Spleen (tissue), 11 donors: ENCODE data around the gene APEH. TPM values are rescaled to one million over a fixed set of nuclear protein-coding genes. Genes with fewer than 3 reads are reported as not detected.
A peak's percentile ranks its signal among the peaks of the same experiment; 100 is the strongest.

Experiments used
- DNase-seq: peaks from one replicate; pipeline ENCODE4 v3.0.0-alpha.2; 2020
- H3K27ac ChIP-seq, 8 donors: fragments of 200-600 bp; sonication (generic) in 7 of 8; 1 replicate in 4 of 8; 2 replicates in 4 of 8; pipeline versions ENCODE4 v1.5.0 to v1.8.0; 2016 to 2021; ENCODE audit warnings: inconsistent platforms in 4 of 8, mild to moderate bottlenecking in 4 of 8, moderate library complexity in 1 of 8
- H3K27me3 ChIP-seq, 7 donors: fragments of 200-600 bp; sonication (generic) in 6 of 7; replicated peaks in 1 of 7; 1 replicate in 4 of 7; 2 replicates in 3 of 7; pipeline versions ENCODE4 v1.5.0 to v1.8.0; 2016 to 2021; ENCODE audit warnings: inconsistent platforms in 3 of 7, mild to moderate bottlenecking in 1 of 7
- H3K36me3 ChIP-seq, 6 donors: fragments of 200-600 bp; sonication (generic) in 5 of 6; 1 replicate in 4 of 6; 2 replicates in 2 of 6; pipeline versions ENCODE4 v1.5.0 to v1.8.0; 2016 to 2021; ENCODE audit warnings: inconsistent platforms in 2 of 6
- H3K4me1 ChIP-seq, 6 donors: fragments of 200-600 bp; sonication (generic) in 5 of 6; 1 replicate in 3 of 6; 2 replicates in 3 of 6; pipeline versions ENCODE4 v1.5.0 to v1.8.0; 2016 to 2021; ENCODE audit warnings: inconsistent platforms in 3 of 6
- H3K4me3 ChIP-seq, 8 donors: fragments of 200-600 bp; sonication (generic) in 7 of 8; 1 replicate in 4 of 8; 2 replicates in 4 of 8; pipeline versions ENCODE4 v1.5.0 to v1.8.0; 2016 to 2021; ENCODE audit warnings: inconsistent platforms in 4 of 8, mild to moderate bottlenecking in 4 of 8, moderate library complexity in 2 of 8
- H3K9me3 ChIP-seq, 8 donors: fragments of 200-600 bp; sonication (generic) in 7 of 8; 1 replicate in 4 of 8; 2 replicates in 4 of 8; pipeline versions ENCODE4 v1.5.0 to v1.8.0; 2016 to 2021; ENCODE audit warnings: inconsistent platforms in 4 of 8
- POLR2A ChIP-seq, 3 donors: fragments of 450-650 bp; IDR thresholded peaks; one replicate each; pipeline ENCODE4 v1.5.1; 2017; ENCODE audit warnings: antibody characterized with exemption in 3 of 3, mild to moderate bottlenecking in 1 of 3
- POLR2AphosphoS5 ChIP-seq, 3 donors: sonication (generic); formaldehyde crosslinking; IDR thresholded peaks; one replicate each; pipeline ENCODE4 v1.5.1; 2017; ENCODE audit warnings: antibody characterized with exemption in 3 of 3
- WGBS, 5 donors: extraction: QIAGEN DNeasy Blood & Tissue Kit in 3 of 5; methylation state at CpG; one replicate each; pipeline versions ENCODE4 v1.1.5 to v1.1.7; 2013 to 2018; 5-methylcytosine and 5-hydroxymethylcytosine counted together
- intact Hi-C: fragments of 100-400 bp; cut with DNase I; formaldehyde crosslinking; loops from one replicate; pipeline ENCODE4 v1.15.0; 2023; ENCODE audit warnings: low total_unique reads
- polyA plus RNA-seq, 3 donors: library from polyadenylated mRNA; stranded (reverse); fragments of 200-250 nt; gene quantifications; one replicate each; pipeline ENCODE4 v1.2.1, GENCODE V29; 2013
- total RNA-seq, 7 donors: library from RNA; depleted of rRNA in 3 of 7; stranded (reverse); fragments of >200 nt in 3 of 7; fragmentation: NEBNext Ultra II Directional in 4 of 7; extraction: Animal tissue kit (Norgen Biotek cat#: 25700) in 4 of 7; gene quantifications; one replicate each; pipeline versions ENCODE4 v1.1.0 to v1.2.1, GENCODE V29; 2016 to 2021
- TF ChIP-seq, protein P1 (sequence below), 11 experiments: fragments of 200-600 bp in 7 of 11; fragments of 450-650 bp in 4 of 11; sonication (generic) in 4 of 11; IDR thresholded peaks in 8 of 11; conservative IDR thresholded peaks in 3 of 11; 1 replicate in 7 of 11; 2 replicates in 4 of 11; pipeline versions ENCODE4 v1.4.0 to v1.8.0; 2016 to 2021; ENCODE audit warnings: antibody characterized with exemption in 11 of 11, inconsistent platforms in 4 of 11, mild to moderate bottlenecking in 1 of 11
- donor health status: healthy with polysubstance abuse.
- donor health status: DM: no; HTN: no; CAD: no; lungs with moderate emphysema.
- donor health status: DM: no; HTN: no; CAD: no.
- donor health status: Bipolar disorder and iron deficiency.
- donor health status: healthy.
- donor health status: DM: no; HTN: no; CAD: no.
- donor health status: DM: yes; HTN: yes; CAD: no.

APEH gene
- total and polyA plus RNA-seq, 10 donors, result 29.6 to 89.5 (median 66.2) TPM

GRCh38 chr3:49703956-49704355 lies 29.8 kb downstream of the APEH start:
- TF ChIP-seq POLR2AphosphoS5 (IDR thresholded peaks at IDR 0.05) (no peak), POLR2A (IDR thresholded peaks at IDR 0.05) (no peak)
- TF ChIP-seq, protein P1, sequence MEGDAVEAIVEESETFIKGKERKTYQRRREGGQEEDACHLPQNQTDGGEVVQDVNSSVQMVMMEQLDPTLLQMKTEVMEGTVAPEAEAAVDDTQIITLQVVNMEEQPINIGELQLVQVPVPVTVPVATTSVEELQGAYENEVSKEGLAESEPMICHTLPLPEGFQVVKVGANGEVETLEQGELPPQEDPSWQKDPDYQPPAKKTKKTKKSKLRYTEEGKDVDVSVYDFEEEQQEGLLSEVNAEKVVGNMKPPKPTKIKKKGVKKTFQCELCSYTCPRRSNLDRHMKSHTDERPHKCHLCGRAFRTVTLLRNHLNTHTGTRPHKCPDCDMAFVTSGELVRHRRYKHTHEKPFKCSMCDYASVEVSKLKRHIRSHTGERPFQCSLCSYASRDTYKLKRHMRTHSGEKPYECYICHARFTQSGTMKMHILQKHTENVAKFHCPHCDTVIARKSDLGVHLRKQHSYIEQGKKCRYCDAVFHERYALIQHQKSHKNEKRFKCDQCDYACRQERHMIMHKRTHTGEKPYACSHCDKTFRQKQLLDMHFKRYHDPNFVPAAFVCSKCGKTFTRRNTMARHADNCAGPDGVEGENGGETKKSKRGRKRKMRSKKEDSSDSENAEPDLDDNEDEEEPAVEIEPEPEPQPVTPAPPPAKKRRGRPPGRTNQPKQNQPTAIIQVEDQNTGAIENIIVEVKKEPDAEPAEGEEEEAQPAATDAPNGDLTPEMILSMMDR (IDR thresholded peaks at IDR 0.05 in 8 of 11, conservative IDR thresholded peaks at IDR 0.05 in 3 of 11), result no peak
- H3K36me3 ChIP-seq, result peaks cover 0 to 98% (median 66%) of the 10 kb centered on the region in 6 donors
- peaks cover 0 to 38% (median 9%) of the 10 kb centered on the region in 6 donors for H3K4me1 ChIP-seq
- no peaks in the 10 kb centered on the region for H3K9me3 ChIP-seq
- H3K27me3 ChIP-seq, result no peaks in the 10 kb centered on the region
- DNase-seq, result no peak
- WGBS, 5 donors, result 86 to 94% (median 92%) methylated on average over 7 of the region's 7 CpGs
- no peak overlapping the region for H3K4me3 ChIP-seq
- intact Hi-C loops, result loop anchor here (5.0 kb wide), 1 partner anchor 138 kb away; no protein-coding TSS in a partner anchor
- peak overlapping the region in 2 of 8 donors; percentile 31 to 46 for H3K27ac ChIP-seq

DNA sequence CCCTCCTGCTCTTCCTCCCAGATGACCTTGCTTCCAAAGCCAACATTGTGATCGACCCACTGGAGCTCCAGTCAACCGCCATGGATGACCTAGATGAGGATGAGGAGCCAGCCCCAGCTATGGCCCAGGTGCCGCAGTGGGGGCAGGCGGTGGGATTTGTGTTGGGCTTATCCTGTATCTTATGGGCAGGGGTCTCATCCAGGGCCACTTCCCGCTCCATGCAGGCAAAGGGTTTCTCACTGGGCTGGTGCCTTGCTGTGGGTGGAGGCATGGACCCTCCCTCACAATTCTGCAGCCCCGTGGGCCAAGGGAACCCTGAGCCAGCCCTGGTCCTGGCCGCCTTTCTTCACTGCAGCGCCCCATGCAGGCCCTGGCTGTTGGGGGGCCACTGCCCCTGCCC lies 30.5 kb downstream of the APEH start:
- H3K9me3 ChIP-seq, result no peaks in the 10 kb centered on the region
- no peak for DNase-seq
- peaks cover 0 to 94% (median 60%) of the 10 kb centered on the region in 6 donors for H3K36me3 ChIP-seq
- WGBS, 5 donors, result 88 to 100% (median 92%) methylated on average over 1 to 8 of the region's 8 CpGs
- no peaks in the 10 kb centered on the region for H3K27me3 ChIP-seq
- intact Hi-C loops, result loop anchor here (5.0 kb wide), 1 partner anchor 138 kb away; no protein-coding TSS in a partner anchor
- H3K27ac ChIP-seq, result peak overlapping the region in 1 of 8 donors; percentile 25
- peaks cover 0 to 38% (median 9%) of the 10 kb centered on the region in 6 donors for H3K4me1 ChIP-seq
- TF ChIP-seq, protein P1 (IDR thresholded peaks at IDR 0.05 in 8 of 11, conservative IDR thresholded peaks at IDR 0.05 in 3 of 11), result no peak
- no peak for TF ChIP-seq POLR2AphosphoS5 (IDR thresholded peaks at IDR 0.05)
- TF ChIP-seq POLR2A (IDR thresholded peaks at IDR 0.05), result no peak
- no peak overlapping the region for H3K4me3 ChIP-seq

GRCh38 chr3:49705390-49705960 lies 31.3 kb downstream of the APEH start:
- H3K27ac ChIP-seq, result no peak overlapping the region
- H3K27me3 ChIP-seq, result no peaks in the 10 kb centered on the region
- H3K36me3 ChIP-seq, result peaks cover 0 to 88% (median 53%) of the 10 kb centered on the region in 6 donors
- DNase-seq, result no peak
- H3K4me3 ChIP-seq, result no peak overlapping the region
- no peak for TF ChIP-seq POLR2A (IDR thresholded peaks at IDR 0.05)
- TF ChIP-seq, protein P1 (IDR thresholded peaks at IDR 0.05 in 8 of 11, conservative IDR thresholded peaks at IDR 0.05 in 3 of 11), result no peak
- 88 to 100% (median 93%) methylated on average over 1 to 17 of the region's 17 CpGs for WGBS, 5 donors
- H3K9me3 ChIP-seq, result no peaks in the 10 kb centered on the region
- intact Hi-C loops, result no loop called here
- H3K4me1 ChIP-seq, result peaks cover 0 to 38% (median 9%) of the 10 kb centered on the region in 6 donors

- Histone ChIP-seq H3K27me3 (no peaks in the 10 kb centered on the region), H3K9me3 (no peaks in the 10 kb centered on the region), H3K36me3 (peaks cover 0 to 84% (median 43%) of the 10 kb centered on the region in 6 donors), H3K4me1 (peaks cover 0 to 38% (median 9%) of the 10 kb centered on the region in 6 donors), H3K27ac (peak overlapping the region in 2 of 8 donors; percentile 23 to 40), H3K4me3 (no peak overlapping the region)
- 84 to 91% (median 90%) methylated on average over 7 to 9 of the region's 9 CpGs for WGBS, 5 donors
- intact Hi-C loops, result no loop called here
- DNase-seq, result no peak
- TF ChIP-seq, protein P1 (IDR thresholded peaks at IDR 0.05 in 8 of 11, conservative IDR thresholded peaks at IDR 0.05 in 3 of 11), result no peak
- TF ChIP-seq POLR2A (IDR thresholded peaks at IDR 0.05) (no peak), POLR2AphosphoS5 (IDR thresholded peaks at IDR 0.05) (peak in 1 of 3 donors; percentile 28)
Observed at GRCh38 chr3:49706456-49707112, 32.4 kb downstream of the APEH start.
